Immature natural killer cell (primary cell): ENCODE data around the gene SELENOS. TPM values are rescaled to one million over a fixed set of nuclear protein-coding genes. Genes with fewer than 3 reads are reported as not detected.
A peak's percentile ranks its signal among the peaks of the same experiment; 100 is the strongest.

Source experiments
- DNase-seq, 3 donors: peaks; one replicate each; pipeline ENCODE4 v3.0.0; 2022; ENCODE audit warnings: mixed read lengths in 1 of 3
- H3K27ac Mint-ChIP-seq, 6 donors: one replicate each; pipeline ENCODE4 v1.8.0; 2020; ENCODE audit warnings: mixed read lengths in 6 of 6, mild to moderate bottlenecking in 5 of 6, inconsistent platforms in 4 of 6, moderate library complexity in 3 of 6
- H3K27me3 Mint-ChIP-seq, 3 donors: one replicate each; pipeline ENCODE4 v1.8.0; 2020 to 2021; ENCODE audit warnings: low read depth in 3 of 3, mild to moderate bottlenecking in 3 of 3, mixed read lengths in 3 of 3, moderate library complexity in 3 of 3, inconsistent platforms in 1 of 3
- H3K36me3 Mint-ChIP-seq, 3 donors: one replicate each; pipeline ENCODE4 v1.8.0; 2020; ENCODE audit warnings: mixed read lengths in 3 of 3, inconsistent platforms in 2 of 3, mild to moderate bottlenecking in 2 of 3
- H3K4me1 Mint-ChIP-seq, 2 donors: one replicate each; pipeline ENCODE4 v1.8.0; 2020; ENCODE audit warnings: inconsistent platforms in 2 of 2, mild to moderate bottlenecking in 2 of 2, mixed read lengths in 2 of 2, moderate library complexity in 1 of 2
- H3K4me3 Mint-ChIP-seq, 5 donors: one replicate each; pipeline ENCODE4 v1.8.0; 2020; ENCODE audit warnings: mild to moderate bottlenecking in 5 of 5, mixed read lengths in 5 of 5, inconsistent platforms in 3 of 5, moderate library complexity in 3 of 5
- H3K9me3 Mint-ChIP-seq, 6 donors: one replicate each; pipeline ENCODE4 v1.8.0; 2020; ENCODE audit warnings: mild to moderate bottlenecking in 6 of 6, mixed read lengths in 6 of 6, inconsistent platforms in 4 of 6, moderate library complexity in 3 of 6
- polyA plus RNA-seq, 3 donors: library from polyadenylated mRNA; unstranded; fragments of 300-500 nt; fragmentation: Illumina TruSeq; gene quantifications; one replicate each; pipeline ENCODE4 v1.2.3, GENCODE V29; 2021

SELENOS gene
- polyA plus RNA-seq, 3 donors from 2014 or later, result 88.7 to 122 (median 94.9) TPM

GRCh38 chr15:101317336-101317872, 40.1 kb upstream of the SELENOS start:
- H3K9me3 Mint-ChIP-seq, result no peaks in the 10 kb centered on the region
- no peaks in the 10 kb centered on the region for H3K36me3 Mint-ChIP-seq
- H3K27me3 Mint-ChIP-seq, result peaks cover 2 to 6% (median 3%) of the 10 kb centered on the region in 3 donors
- peaks cover 24 to 29% of the 10 kb centered on the region in 2 donors for H3K4me1 Mint-ChIP-seq
- DNase-seq, result no peak
- H3K27ac Mint-ChIP-seq, result peak overlapping the region in 2 of 6 donors; percentile 46 to 58
- no peak overlapping the region for H3K4me3 Mint-ChIP-seq

- Mint-ChIP-seq H3K4me1 (peaks cover 24 to 27% of the 10 kb centered on the region in 2 donors), H3K27ac (no peak overlapping the region), H3K36me3 (peaks cover 0 to 3% (median 0%) of the 10 kb centered on the region in 3 donors), H3K9me3 (no peaks in the 10 kb centered on the region), H3K27me3 (peaks cover 3 to 6% (median 3%) of the 10 kb centered on the region in 3 donors), H3K4me3 (no peak overlapping the region)
- DNase-seq, result no peak
Observed at GRCh38 chr15:101316529-101316928, 39.2 kb upstream of the SELENOS start.

- no peak overlapping the region for H3K4me3 Mint-ChIP-seq
- DNase-seq, result no peak
- no peaks in the 10 kb centered on the region for H3K9me3 Mint-ChIP-seq
- H3K27ac Mint-ChIP-seq, result no peak overlapping the region
- H3K27me3 Mint-ChIP-seq, result peaks cover 3 to 6% (median 3%) of the 10 kb centered on the region in 3 donors
- H3K4me1 Mint-ChIP-seq, result peaks cover 18 to 19% of the 10 kb centered on the region in 2 donors
- H3K36me3 Mint-ChIP-seq, result peaks cover 0 to 3% (median 0%) of the 10 kb centered on the region in 3 donors
Observed at GRCh38 chr15:101315736-101316135, 38.5 kb upstream of the SELENOS start.

- peaks cover 3 to 4% (median 3%) of the 10 kb centered on the region in 3 donors for H3K27me3 Mint-ChIP-seq
- no peak overlapping the region for H3K4me3 Mint-ChIP-seq
- peaks cover 7% of the 10 kb centered on the region in 2 donors for H3K4me1 Mint-ChIP-seq
- H3K9me3 Mint-ChIP-seq, result no peaks in the 10 kb centered on the region
- no peak for DNase-seq
- H3K36me3 Mint-ChIP-seq, result peaks cover 0 to 3% (median 0%) of the 10 kb centered on the region in 3 donors
- no peak overlapping the region for H3K27ac Mint-ChIP-seq
Observed at GRCh38 chr15:101314336-101315125, 37.2 kb upstream of the SELENOS start.

GRCh38 chr15:101313041-101313761, 35.9 kb upstream of the SELENOS start:
- Mint-ChIP-seq H3K27ac (no peak overlapping the region), H3K4me1 (no peaks in the 10 kb centered on the region), H3K27me3 (peaks cover 0 to 4% (median 3%) of the 10 kb centered on the region in 3 donors), H3K4me3 (no peak overlapping the region), H3K36me3 (peaks cover 0 to 3% (median 0%) of the 10 kb centered on the region in 3 donors), H3K9me3 (no peaks in the 10 kb centered on the region)
- DNase-seq, result no peak

- Mint-ChIP-seq H3K9me3 (no peaks in the 10 kb centered on the region), H3K4me1 (no peaks in the 10 kb centered on the region), H3K27ac (no peak overlapping the region), H3K36me3 (peaks cover 0 to 3% (median 0%) of the 10 kb centered on the region in 3 donors), H3K27me3 (peaks cover 1 to 6% (median 3%) of the 10 kb centered on the region in 3 donors), H3K4me3 (no peak overlapping the region)
- no peak for DNase-seq
Observed at GRCh38 chr15:101310508-101310907, 33.2 kb upstream of the SELENOS start.

GRCh38 chr15:101310161-101310480, 32.8 kb upstream of the SELENOS start:
- DNase-seq, result no peak
- Mint-ChIP-seq H3K4me3 (no peak overlapping the region), H3K36me3 (peaks cover 0 to 3% (median 0%) of the 10 kb centered on the region in 3 donors), H3K9me3 (no peaks in the 10 kb centered on the region), H3K27ac (no peak overlapping the region), H3K27me3 (peaks cover 1 to 6% (median 3%) of the 10 kb centered on the region in 3 donors), H3K4me1 (no peaks in the 10 kb centered on the region)

GRCh38 chr15:101309436-101310160, 32.3 kb upstream of the SELENOS start:
- no peaks in the 10 kb centered on the region for H3K9me3 Mint-ChIP-seq
- peaks cover 0 to 5% (median 0%) of the 10 kb centered on the region in 3 donors for H3K36me3 Mint-ChIP-seq
- no peak for DNase-seq
- no peak overlapping the region for H3K4me3 Mint-ChIP-seq
- peaks cover 1 to 6% (median 3%) of the 10 kb centered on the region in 3 donors for H3K27me3 Mint-ChIP-seq
- no peak overlapping the region for H3K27ac Mint-ChIP-seq
- H3K4me1 Mint-ChIP-seq, result no peaks in the 10 kb centered on the region

- peaks cover 1 to 6% (median 3%) of the 10 kb centered on the region in 3 donors for H3K27me3 Mint-ChIP-seq
- peaks cover 0 to 11% (median 0%) of the 10 kb centered on the region in 3 donors for H3K36me3 Mint-ChIP-seq
- no peak overlapping the region for H3K27ac Mint-ChIP-seq
- H3K9me3 Mint-ChIP-seq, result no peaks in the 10 kb centered on the region
- no peaks in the 10 kb centered on the region for H3K4me1 Mint-ChIP-seq
- H3K4me3 Mint-ChIP-seq, result no peak overlapping the region
- no peak for DNase-seq
Observed at GRCh38 chr15:101308604-101309435, 31.5 kb upstream of the SELENOS start.

GRCh38 chr15:101307897-101308603, 30.8 kb upstream of the SELENOS start:
- no peak for DNase-seq
- Mint-ChIP-seq H3K4me3 (no peak overlapping the region), H3K27ac (no peak overlapping the region), H3K27me3 (peaks cover 1 to 3% (median 3%) of the 10 kb centered on the region in 3 donors), H3K4me1 (no peaks in the 10 kb centered on the region), H3K9me3 (no peaks in the 10 kb centered on the region), H3K36me3 (peaks cover 0 to 12% (median 0%) of the 10 kb centered on the region in 3 donors)

- H3K27ac Mint-ChIP-seq, result no peak overlapping the region
- no peaks in the 10 kb centered on the region for H3K9me3 Mint-ChIP-seq
- H3K4me1 Mint-ChIP-seq, result no peaks in the 10 kb centered on the region
- no peak overlapping the region for H3K4me3 Mint-ChIP-seq
- DNase-seq, result no peak
- peaks cover 0 to 11% (median 0%) of the 10 kb centered on the region in 3 donors for H3K36me3 Mint-ChIP-seq
- H3K27me3 Mint-ChIP-seq, result peaks cover 1 to 3% (median 3%) of the 10 kb centered on the region in 3 donors
Observed at GRCh38 chr15:101307048-101307896, 30.0 kb upstream of the SELENOS start.
